HFF-Myc (cell line): ENCODE results near the gene NEBL.

Experiments used
- DNase-seq: peaks from one replicate; pipeline ENCODE4 v3.0.0-alpha.2; 2011; ENCODE audit warnings: low read depth; ENCODE audit errors: extremely low read depth
- H3K4me3 ChIP-seq: replicated peaks from 2 replicates; pipeline ENCODE4 v1.5.1; 2011; ENCODE audit warnings: low read depth, mild to moderate bottlenecking, control low read depth, low read length
- CTCF ChIP-seq: IDR thresholded peaks from 2 replicates; pipeline ENCODE4 v1.5.1; 2012; ENCODE audit warnings: mild to moderate bottlenecking, low read depth, low read length, control low read depth; ENCODE audit errors: missing control alignments

Gene NEBL

GRCh38 chr10:20809631-20810030, 87.5 kb downstream of the NEBL start:
- no peak for DNase-seq
- TF ChIP-seq CTCF, result no peak
- H3K4me3 ChIP-seq, result no peak overlapping the region

- no peak overlapping the region for H3K4me3 ChIP-seq
- no peak for DNase-seq
- no peak for TF ChIP-seq CTCF
Observed at GRCh38 chr10:20806487-20806886, 90.6 kb downstream of the NEBL start.

- no peak for DNase-seq
- TF ChIP-seq CTCF, result no peak
- no peak overlapping the region for H3K4me3 ChIP-seq
Observed at GRCh38 chr10:20797290-20797689, 99.8 kb downstream of the NEBL start.

- H3K4me3 ChIP-seq, result no peak overlapping the region
- TF ChIP-seq CTCF, result no peak
- no peak for DNase-seq
Observed at GRCh38 chr10:20795391-20795790, 101.7 kb downstream of the NEBL start.

GRCh38 chr10:20785174-20785573, 111.9 kb downstream of the NEBL start:
- no peak for DNase-seq
- no peak for TF ChIP-seq CTCF
- no peak overlapping the region for H3K4me3 ChIP-seq

- TF ChIP-seq CTCF, result no peak
- DNase-seq, result no peak
- H3K4me3 ChIP-seq, result no peak overlapping the region
Observed at GRCh38 chr10:20778008-20778757, 118.9 kb downstream of the NEBL start.

- H3K4me3 ChIP-seq, result no peak overlapping the region
- no peak for DNase-seq
- no peak for TF ChIP-seq CTCF
Observed at GRCh38 chr10:20776384-20777118, 120.6 kb downstream of the NEBL start.
